Skeletal muscle tissue (tissue), 4 donors: ENCODE data around the gene PLCD3. TPM values are rescaled to one million over a fixed set of nuclear protein-coding genes. Genes with fewer than 3 reads are reported as not detected.

ENCODE experiments used
- H3K27ac ChIP-seq: one replicate; pipeline ENCODE4 v1.7.0; 2013; ENCODE audit warnings: mild to moderate bottlenecking, low read depth, low read length, inconsistent platforms
- H3K27me3 ChIP-seq, 3 donors: one replicate each; pipeline ENCODE4 v1.7.0; 2013; ENCODE audit warnings: low read length in 3 of 3; ENCODE audit not compliant: control insufficient read depth in 3 of 3, insufficient read depth in 3 of 3
- H3K36me3 ChIP-seq, 3 donors: one replicate each; pipeline ENCODE4 v1.7.0; 2013; ENCODE audit warnings: low read length in 3 of 3; ENCODE audit not compliant: control insufficient read depth in 3 of 3, insufficient read depth in 3 of 3
- H3K4me1 ChIP-seq, 3 donors: one replicate each; pipeline ENCODE4 v1.7.0; 2013; ENCODE audit warnings: low read length in 3 of 3, mild to moderate bottlenecking in 3 of 3; ENCODE audit not compliant: control insufficient read depth in 3 of 3, insufficient read depth in 3 of 3
- H3K4me3 ChIP-seq, 3 donors: one replicate each; pipeline ENCODE4 v1.7.0; 2013; ENCODE audit warnings: low read length in 3 of 3
- H3K9ac ChIP-seq, 3 donors: one replicate each; pipeline ENCODE4 v1.7.0; 2013; ENCODE audit warnings: low read length in 3 of 3, mild to moderate bottlenecking in 3 of 3, moderate library complexity in 2 of 3, low read depth in 1 of 3
- H3K9me3 ChIP-seq, 3 donors: one replicate each; pipeline ENCODE4 v1.7.0; 2013; ENCODE audit warnings: low read length in 3 of 3; ENCODE audit not compliant: control insufficient read depth in 3 of 3
- total RNA-seq: library from RNA; depleted of rRNA; stranded (reverse); fragments of >200 nt; gene quantifications from one replicate; pipeline ENCODE4 v1.2.3, GENCODE V29; 2014
- donor health status: Osteomylitis.

Gene PLCD3
- total RNA-seq, 1 donor from 2014 or later: 12.0 TPM

DNA sequence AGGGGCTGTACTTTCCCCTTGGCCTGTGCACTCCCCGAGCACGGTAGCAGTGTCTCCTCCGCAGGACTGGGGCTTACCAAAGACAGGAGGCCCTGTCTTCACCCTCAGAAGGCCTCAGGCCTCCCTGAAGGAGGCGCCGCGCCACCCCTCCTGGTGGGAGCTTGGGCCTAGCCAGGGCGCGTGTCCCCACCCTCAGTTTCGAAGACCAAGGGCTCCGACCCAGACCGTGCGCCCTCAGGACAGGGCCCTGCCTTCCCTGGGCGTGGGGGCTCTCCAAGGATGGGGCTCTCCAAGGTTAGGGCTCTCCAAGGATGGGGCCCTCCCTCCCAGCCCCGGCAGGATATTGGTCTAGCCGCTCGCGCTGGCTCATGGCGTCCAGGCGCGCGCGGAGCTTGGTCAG is 11.8 kb downstream of the PLCD3 start:
- no peaks in the 10 kb centered on the region for H3K9me3 ChIP-seq
- H3K27ac ChIP-seq: no peak overlapping the region
- H3K4me3 ChIP-seq: no peak overlapping the region
- peaks cover 31 to 41% (median 35%) of the 10 kb centered on the region in 3 donors for H3K36me3 ChIP-seq
- H3K4me1 ChIP-seq: peaks cover 19 to 32% (median 22%) of the 10 kb centered on the region in 3 donors
- H3K9ac ChIP-seq: no peak overlapping the region
- H3K27me3 ChIP-seq: no peaks in the 10 kb centered on the region

DNA sequence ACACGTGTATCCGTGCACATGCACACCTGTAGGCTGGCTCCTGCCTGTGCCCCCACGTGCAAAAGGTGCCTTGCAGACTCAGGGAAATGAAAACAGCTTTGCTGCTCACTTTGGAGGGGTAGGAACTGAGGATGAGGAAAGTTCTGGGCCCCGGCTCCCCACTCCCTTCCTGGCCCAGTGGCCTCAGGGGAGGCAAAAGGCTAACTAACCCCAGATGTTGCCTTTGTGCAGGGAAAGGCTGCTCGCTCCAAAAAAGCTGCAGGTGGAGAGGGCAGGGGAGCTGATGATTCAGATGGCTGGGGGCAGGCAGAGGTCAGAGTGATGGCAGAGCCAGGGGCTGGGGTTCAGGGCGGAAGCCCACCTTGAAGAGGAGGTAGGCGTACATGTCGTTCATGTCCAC is 12.4 kb downstream of the PLCD3 start:
- no peak overlapping the region for H3K4me3 ChIP-seq
- no peak overlapping the region for H3K27ac ChIP-seq
- peaks cover 31 to 45% (median 39%) of the 10 kb centered on the region in 3 donors for H3K36me3 ChIP-seq
- H3K9me3 ChIP-seq: no peaks in the 10 kb centered on the region
- H3K27me3 ChIP-seq: no peaks in the 10 kb centered on the region
- H3K9ac ChIP-seq: no peak overlapping the region
- H3K4me1 ChIP-seq: peaks cover 19 to 31% (median 21%) of the 10 kb centered on the region in 3 donors

DNA sequence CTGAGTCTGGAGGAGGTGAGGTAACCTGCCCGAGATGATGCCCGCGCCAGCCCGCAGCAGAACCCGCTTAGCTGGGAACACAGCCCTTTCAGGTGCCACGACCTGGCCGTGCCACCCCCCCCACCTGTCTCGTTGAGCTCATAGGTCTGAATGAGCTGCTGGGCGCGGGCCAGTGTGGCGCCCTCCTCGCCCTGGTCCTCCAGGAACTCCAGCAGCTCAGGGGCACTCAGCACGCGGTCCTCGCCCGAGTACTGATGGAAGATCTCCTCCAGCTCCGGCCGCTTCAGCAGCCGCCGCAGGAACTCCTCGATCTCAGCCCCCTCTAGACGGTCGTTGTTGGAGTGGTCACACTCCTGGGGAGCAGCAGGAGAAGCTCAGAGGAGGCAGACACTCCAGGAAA is 13.6 kb downstream of the PLCD3 start:
- Histone ChIP-seq H3K36me3 (peaks cover 31 to 50% (median 48%) of the 10 kb centered on the region in 3 donors), H3K27me3 (no peaks in the 10 kb centered on the region), H3K27ac (no peak overlapping the region), H3K9ac (no peak overlapping the region), H3K4me3 (no peak overlapping the region), H3K9me3 (no peaks in the 10 kb centered on the region), H3K4me1 (peaks cover 7 to 24% (median 8%) of the 10 kb centered on the region in 3 donors)

DNA sequence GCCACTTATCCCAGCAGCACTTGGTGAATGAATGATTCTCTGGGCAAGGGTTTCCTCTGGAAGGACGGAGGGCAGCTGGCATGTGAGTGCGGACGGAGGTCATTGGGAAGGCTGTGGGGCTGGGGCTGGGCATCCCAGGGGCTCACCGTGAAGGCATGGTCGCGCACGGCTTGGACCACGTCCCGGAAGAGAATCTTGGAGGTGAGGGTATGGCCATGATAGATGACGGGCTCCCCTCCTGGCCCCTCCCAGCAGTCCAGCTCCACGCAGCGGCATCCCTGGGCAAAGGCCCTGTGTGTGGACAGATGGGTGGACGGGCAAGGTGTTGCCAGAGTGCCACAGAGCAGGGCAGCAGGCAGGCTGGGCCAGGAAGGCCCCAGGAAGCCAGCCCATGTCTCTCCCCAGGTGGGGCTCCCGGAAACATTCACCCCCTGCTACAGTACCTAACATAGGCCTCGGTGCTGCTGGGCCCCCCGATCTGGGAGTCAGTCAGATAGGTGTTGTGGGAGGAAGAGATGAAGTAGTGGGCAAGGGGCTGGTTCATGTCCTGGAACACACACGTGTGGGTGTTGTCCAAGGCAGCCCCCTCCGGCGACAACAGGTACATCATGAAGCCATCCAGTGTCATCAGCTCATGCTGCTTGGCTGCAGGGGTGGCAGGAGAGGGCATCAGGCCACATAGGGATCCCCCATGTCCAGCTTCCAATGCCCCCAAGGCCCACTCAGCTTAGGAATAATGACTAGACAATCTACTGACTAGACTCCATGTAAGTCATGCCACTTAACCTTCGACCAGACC is 14.3 kb downstream of the PLCD3 start:
- Histone ChIP-seq H3K36me3 (peaks cover 35 to 56% (median 54%) of the 10 kb centered on the region in 3 donors), H3K4me1 (peaks cover 9 to 24% (median 9%) of the 10 kb centered on the region in 3 donors), H3K27me3 (no peaks in the 10 kb centered on the region), H3K4me3 (no peak overlapping the region), H3K27ac (no peak overlapping the region), H3K9me3 (no peaks in the 10 kb centered on the region), H3K9ac (peak overlapping the region in 1 of 3 donors; percentile 40)

DNA sequence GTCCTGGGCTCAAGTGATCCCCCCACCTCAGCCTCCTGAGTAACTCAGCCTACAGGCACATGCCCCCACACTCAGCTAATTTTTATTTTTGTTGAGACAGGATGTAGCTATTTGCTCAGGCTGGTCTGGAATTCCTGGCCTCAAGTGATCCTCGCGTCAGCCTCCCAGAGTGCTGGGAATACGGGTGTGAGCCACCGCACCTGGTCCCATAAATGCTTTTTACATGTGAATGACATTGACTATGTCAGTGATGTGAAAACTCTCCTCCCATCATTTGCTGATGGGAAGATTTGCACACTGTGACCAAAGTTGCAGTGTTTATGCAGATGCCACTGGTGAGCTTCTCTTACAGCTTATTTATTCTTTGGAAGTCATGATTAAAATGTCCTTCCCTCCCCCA is 15.0 kb downstream of the PLCD3 start:
- Histone ChIP-seq H3K4me3 (no peak overlapping the region), H3K27ac (no peak overlapping the region), H3K36me3 (peaks cover 36 to 63% (median 60%) of the 10 kb centered on the region in 3 donors), H3K9ac (no peak overlapping the region), H3K9me3 (no peaks in the 10 kb centered on the region), H3K27me3 (no peaks in the 10 kb centered on the region), H3K4me1 (peaks cover 11 to 24% (median 13%) of the 10 kb centered on the region in 3 donors)

DNA sequence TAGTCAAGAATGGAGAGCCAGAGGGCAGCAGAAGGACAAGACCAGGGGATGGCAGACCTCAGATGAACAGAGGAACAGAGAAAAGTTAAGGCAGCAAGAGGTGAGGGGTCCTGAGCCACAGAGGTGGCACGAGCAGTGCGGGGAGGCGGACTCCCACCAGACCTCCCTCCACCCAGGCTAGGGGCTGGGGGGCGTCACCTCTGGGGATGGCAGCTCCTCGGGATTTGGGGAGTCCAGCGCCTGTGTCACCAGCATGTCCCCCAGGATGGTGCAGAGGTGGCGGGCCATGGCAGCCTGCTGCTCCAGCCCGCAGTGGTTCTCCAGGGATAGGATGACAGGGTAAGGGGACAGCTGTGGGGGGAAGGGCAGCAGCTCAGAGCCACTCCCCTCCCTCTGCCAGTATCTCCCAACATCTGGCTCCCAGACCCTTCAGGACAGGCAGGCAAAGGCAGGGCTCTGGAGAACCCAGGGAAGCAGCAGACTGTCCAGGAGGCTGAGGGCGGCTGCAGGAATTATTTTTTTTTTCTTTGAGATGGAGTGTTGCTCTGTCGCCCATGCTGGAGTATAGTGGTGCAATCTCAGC is 15.8 kb downstream of the PLCD3 start:
- peak overlapping the region in 1 of 3 donors; percentile 25 for H3K9ac ChIP-seq
- peaks cover 36 to 63% (median 63%) of the 10 kb centered on the region in 3 donors for H3K36me3 ChIP-seq

DNA sequence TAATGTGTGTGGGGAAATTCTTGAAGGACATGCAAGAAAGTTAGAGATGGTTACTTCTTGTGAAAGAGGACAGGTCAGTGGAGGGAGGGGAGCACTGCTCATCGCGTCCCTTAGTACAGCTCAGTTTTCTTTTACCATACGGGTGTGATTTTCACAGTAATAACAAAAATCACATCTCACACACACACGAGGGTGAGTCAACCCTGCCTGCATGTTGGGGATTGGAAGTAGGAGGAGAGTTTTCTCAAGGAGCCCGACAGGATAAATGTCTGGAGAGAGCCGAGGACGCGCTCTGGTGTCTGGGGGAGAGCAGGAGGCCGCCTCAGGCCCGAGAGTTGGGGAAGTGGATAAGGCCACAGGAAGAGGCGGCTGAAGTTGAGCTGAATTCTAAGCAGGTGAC is 16.4 kb downstream of the PLCD3 start:
- Histone ChIP-seq H3K4me1 (peaks cover 26 to 33% (median 27%) of the 10 kb centered on the region in 3 donors), H3K27ac (no peak overlapping the region), H3K4me3 (no peak overlapping the region), H3K9me3 (no peaks in the 10 kb centered on the region), H3K27me3 (no peaks in the 10 kb centered on the region), H3K9ac (no peak overlapping the region), H3K36me3 (peaks cover 36 to 63% (median 63%) of the 10 kb centered on the region in 3 donors)

More for the DNA sequence above, 15.8 kb downstream of the PLCD3 start:
- no peaks in the 10 kb centered on the region for H3K27me3 ChIP-seq
- no peaks in the 10 kb centered on the region for H3K9me3 ChIP-seq
- H3K4me1 ChIP-seq: peaks cover 19 to 27% (median 21%) of the 10 kb centered on the region in 3 donors
- no peak overlapping the region for H3K27ac ChIP-seq
- H3K4me3 ChIP-seq: no peak overlapping the region

DNA sequence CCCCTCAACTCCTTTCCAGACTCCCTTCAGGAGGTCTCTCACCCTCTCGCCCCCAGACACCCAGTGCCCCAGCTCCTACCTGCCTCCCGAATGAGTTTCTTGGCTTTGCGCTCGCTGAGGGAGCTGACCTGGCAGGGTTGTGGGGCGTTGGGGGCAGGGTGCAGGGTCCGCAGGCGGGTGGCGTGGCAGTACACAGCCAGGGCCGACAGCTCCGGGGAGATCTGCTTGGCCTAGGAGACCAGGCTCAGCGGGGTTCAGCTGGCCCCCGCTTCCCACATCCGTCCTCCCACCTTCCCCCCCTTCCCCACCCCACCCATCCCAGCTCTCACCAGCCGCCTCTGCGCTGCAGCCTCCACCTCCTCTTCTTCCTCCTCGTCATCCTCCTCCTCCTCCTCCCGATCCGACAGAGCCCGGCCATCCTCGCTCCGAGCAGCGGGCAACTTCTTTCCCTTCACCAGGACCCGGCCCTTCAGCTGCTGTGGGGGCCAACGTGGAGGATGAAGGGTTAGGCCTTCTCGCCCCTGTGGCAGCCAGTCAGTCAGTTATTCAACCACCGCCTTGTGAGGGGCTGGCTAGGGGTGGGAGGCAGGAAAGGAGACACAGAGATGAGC is 17.2 kb downstream of the PLCD3 start:
- H3K9me3 ChIP-seq: no peaks in the 10 kb centered on the region
- peaks cover 32 to 60% (median 60%) of the 10 kb centered on the region in 3 donors for H3K36me3 ChIP-seq
- peak overlapping the region in 1 of 3 donors; percentile 3 for H3K9ac ChIP-seq
- peaks cover 33 to 41% (median 34%) of the 10 kb centered on the region in 3 donors for H3K4me1 ChIP-seq
- H3K27ac ChIP-seq: no peak overlapping the region
- no peaks in the 10 kb centered on the region for H3K27me3 ChIP-seq
- no peak overlapping the region for H3K4me3 ChIP-seq

DNA sequence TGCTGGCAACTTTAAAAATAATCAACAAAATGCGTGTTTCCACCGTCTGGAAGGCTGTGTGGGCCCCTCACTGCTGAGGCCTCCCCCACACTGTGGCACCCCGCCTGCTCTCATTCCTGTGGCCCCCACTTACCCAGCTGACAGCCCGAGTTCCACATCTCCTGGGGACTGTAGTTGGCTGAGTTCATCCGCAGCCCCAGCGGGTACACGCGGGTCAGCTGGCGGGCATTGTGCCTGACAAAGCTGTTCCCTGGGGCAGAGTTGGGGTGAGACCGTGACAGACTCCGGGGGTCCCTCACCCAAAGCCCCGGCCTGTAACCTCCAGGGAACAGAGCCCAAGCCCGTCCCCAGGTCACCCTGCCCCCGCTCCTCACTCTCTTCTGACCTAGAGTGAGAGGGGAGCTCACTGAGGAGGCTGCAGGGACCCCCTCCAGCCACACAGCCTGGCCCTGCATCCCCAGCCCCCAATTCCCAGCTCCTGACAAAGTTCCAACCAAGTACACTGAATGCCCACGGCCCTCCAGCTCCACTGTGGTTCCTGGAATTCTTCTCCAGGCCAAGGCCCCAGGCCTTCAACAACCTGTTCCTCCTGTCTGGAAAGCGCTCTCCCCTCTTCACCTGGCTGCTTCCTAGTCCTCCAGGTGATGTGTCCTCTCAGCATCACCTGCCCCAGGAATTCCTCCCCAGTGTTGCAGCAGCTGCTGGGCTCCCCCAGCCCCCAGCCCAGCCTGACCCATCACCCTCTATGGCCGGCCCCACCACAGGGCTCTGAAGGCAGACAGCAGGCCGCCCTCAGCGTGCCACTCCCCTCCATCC is 18.0 kb downstream of the PLCD3 start:
- Histone ChIP-seq H3K4me1 (peaks cover 38 to 47% (median 41%) of the 10 kb centered on the region in 3 donors), H3K4me3 (no peak overlapping the region), H3K9me3 (no peaks in the 10 kb centered on the region), H3K9ac (peak overlapping the region in 1 of 3 donors; percentile 25), H3K27me3 (no peaks in the 10 kb centered on the region), H3K27ac (no peak overlapping the region), H3K36me3 (peaks cover 25 to 52% (median 52%) of the 10 kb centered on the region in 3 donors)
